HG02610 (cell line): Measurements from ENCODE around the gene SRGAP1.
"Not testable (repeated sequence)": the region's sequence is repeated elsewhere in the genome, so short reads cannot be mapped to it uniquely, and the experiment has no call there.

Experiments used
- ATAC-seq: cut with Tn5 transposase; IDR thresholded peaks from one replicate; pipeline ENCODE4 v1.9.1; 2021; ENCODE audit warnings: mild to moderate bottlenecking, moderate library complexity; ENCODE audit not compliant: unreplicated experiment

Gene SRGAP1

DNA sequence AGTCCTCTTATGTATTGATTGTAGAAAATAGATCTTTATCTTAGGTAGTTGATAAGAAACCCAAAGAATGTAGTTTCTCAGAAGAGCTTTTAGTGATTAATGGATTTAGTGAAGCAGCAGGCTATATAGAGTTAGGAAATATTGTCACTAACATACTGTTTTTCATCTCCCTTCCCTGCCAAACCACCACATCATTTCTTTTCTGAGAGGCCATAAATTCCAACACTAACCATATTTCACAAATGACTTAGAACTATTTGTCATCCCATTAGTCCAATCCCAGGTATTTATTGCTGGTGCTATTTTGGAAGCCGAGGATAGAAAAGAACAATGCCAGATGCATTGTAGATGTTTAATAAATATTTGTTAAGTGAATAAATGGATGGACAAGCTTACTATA lies 191.9 kb downstream of the SRGAP1 start:
- ATAC-seq: no peak

DNA sequence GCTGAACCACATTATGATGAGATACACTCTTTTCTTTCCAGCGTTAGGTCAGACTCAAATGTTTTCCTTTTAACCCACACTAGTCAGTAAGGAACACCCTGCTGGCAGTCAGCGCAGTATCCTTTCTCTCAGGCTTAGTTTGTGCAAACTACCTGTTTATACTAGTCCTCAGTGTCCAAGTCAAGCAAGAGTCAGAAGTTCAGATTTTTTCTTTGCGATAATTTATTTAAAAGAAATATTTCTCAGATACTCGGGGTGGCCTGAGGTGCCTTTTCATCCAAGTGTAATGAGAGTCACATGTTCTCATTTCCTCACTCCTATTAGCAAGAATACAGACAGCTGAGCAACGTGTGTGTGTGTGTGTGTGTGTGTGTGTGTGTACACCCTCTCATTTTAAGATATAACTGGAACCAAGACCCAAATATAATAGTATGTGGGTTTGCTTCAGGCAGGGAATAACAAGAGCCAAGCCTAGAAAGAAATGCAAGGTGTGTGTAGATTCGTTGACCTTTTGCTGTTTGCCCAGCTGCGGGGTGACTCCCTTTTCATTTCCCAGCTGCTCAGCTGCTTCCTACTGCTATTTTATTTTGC lies 194.9 kb downstream of the SRGAP1 start:
- ATAC-seq: no peak

DNA sequence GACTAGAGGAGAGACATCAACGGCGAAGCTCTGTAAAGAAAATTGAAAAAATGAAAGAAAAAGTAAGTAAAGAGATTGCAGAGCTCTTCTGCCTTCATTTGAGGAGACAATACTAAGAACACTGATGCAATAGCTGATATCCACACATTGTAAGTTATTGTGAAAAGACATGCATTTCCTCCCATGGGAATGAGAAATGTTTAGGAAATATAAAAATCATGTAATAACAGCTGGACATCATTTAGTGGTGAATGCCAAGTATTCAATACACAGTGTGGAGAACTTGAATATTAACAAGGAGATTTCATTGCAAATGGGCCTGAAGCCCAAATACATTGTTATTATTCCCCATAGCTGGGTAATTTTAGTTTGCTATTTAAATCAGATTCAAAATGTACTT lies 198.4 kb downstream of the SRGAP1 start:
- ATAC-seq: no peak

DNA sequence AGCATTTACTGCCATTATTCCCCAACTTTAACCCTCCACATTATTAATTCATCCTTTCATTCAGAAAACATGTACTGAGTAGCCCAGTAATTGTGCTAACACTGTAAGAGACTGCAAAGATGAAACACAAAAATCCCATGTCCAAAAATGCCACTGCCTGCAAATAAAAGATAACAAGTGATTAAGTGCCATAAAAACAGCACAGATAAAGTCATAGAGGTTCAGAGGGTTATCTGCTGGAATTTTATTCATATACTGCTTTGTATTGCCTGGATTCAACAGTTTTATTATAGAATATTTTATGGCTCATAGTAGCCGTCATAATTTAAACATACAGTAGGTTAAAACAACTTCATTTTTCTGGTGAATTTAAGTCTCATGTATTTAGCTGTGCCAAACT lies 199.7 kb downstream of the SRGAP1 start:
- no peak for ATAC-seq

DNA sequence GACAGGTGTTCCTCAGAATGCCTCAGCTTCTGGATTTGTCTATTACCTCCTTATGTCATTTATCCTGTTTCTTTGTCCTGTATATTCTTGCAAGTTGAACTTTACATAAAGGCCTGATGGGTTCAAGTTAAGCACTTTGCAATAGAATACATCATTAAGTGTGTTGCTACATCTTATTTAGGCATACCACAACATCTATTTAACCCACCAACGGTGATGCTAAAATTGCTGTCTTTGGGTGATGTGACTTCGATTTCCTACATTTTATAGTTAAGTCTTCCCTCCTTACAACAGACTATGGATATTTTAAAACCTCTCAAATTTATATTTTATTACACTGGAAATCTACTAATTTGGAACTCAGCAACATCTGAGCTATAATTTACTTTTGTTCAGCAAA lies 206.6 kb downstream of the SRGAP1 start:
- ATAC-seq: no peak

DNA sequence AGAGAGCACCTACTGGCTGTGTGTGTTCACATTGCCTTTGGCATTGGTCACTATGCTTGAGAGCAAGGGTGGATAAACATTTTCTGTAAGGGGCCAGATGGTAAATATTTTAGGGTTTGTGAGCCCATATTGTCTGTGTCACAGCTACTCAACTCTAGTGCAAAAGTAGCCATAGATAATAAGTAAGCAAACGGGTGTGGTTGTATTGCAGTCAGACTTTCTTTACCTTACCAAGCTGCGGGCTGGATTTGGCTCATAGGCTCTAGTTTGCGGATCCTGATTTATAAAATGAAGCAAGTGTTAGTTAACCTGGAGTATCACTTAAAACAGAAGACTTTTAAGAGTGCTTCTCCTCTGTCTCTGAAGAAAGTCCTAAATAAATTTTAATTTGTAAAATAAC lies 208.6 kb downstream of the SRGAP1 start:
- no peak for ATAC-seq

DNA sequence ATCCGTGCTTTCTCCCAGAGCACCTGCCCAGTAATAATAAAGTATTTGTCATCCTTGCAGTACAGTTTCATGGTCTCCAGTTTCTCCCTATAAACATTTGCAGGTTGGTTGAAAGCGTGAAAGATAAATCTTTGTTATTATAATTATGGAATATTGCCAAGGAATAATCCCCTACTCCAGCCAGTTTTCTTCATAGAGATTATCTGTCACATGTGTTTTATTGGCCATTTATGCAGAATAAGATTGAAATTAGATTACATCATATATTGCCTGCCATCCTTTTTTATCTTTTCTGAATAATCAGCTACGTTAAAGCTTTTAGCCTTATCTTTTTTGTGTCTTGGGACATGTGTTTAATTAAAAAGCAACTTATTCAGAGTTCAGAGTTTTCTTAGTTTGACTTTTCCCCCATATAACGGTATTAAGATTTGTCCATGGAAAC lies 209.6 kb downstream of the SRGAP1 start:
- ATAC-seq: no peak

DNA sequence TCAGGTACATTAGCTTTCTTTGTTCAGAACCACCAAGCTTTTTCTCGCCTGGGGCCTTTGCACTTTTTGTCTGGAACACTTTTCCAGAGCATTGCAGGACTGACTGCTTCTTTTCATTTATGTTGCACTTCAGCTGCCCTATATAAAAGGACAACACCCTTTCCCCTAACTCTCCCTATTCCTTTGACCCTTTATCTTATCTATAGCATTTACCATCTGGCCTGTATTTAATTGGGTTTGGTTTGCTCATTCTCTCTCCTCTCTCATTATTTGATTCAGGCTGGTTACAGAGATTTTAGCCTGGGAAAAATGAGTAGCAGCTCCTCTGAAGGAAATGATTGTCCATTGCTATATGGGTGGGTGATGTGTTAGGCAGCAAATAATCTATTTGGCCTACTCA lies 212.2 kb downstream of the SRGAP1 start:
- no peak for ATAC-seq

DNA sequence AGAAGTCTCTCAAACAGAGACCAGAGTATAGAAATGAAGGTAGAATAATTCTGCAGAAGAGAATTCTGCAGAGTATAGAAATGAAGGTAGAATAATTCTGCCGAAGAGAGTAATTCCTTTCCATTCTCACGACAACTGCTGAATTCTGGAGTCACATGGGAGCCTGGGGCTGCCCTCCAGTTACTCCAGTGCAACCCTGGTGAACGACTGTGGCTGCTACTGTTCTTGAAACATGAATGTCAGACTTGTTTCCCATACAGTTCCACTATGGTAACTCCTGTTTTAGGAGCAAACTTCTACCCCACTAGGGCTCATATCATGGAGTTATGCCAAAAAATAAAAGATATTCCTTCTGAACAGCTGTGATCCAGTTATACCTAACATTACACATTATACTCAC lies 213.2 kb downstream of the SRGAP1 start:
- ATAC-seq: no peak

DNA sequence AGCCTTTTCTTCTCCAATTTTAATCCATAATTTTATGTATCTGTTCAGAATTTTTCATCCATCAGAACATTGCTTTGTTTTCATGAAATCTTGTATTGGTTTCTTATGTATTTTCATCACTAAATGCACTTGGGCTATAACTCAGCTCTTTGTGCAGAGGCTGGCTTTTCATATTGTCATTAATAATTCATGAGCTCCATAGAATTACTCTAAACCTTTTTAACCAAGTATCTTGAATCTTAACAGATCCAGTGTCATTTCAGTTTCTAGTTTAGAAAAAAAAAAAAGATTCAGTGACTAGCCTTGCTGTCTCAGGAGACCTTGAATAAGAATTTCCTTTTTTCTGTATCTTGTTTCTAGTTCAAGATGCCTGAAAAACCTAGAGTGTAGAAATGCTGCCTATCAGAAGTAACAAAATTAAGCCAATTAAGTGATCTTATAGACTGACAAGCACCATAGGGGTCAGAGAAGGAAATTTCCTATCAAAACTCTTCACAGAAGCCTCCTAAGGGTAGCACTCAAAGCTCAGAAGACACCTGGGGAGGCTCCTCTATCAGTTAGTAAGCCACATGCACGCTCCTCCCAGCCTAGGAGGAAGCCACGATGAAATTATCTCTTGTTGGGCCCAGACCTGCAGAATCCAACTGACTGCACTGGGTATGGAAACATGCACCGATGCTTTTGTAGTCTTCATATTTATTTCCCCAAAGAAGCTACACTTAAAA lies 214.2 kb downstream of the SRGAP1 start:
- no peak for ATAC-seq

DNA sequence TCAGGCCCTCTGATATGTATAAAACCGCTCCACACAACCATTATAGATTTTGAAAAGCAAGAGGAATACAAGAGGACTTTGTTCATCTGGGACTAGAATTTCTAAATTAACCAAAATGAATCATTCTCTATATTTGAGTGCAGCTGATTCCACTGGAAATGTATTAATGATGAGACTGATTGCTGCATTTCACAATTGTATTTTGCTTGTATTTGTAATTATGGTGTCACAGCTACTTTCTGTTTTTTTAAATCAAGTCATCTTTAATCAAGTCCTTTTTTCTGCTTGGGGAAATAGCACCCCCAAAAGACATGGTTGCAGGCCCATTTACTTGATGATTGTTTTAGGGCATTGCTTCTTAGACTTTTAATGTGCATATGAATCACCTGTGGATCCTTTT lies 215.2 kb downstream of the SRGAP1 start:
- ATAC-seq: no peak

DNA sequence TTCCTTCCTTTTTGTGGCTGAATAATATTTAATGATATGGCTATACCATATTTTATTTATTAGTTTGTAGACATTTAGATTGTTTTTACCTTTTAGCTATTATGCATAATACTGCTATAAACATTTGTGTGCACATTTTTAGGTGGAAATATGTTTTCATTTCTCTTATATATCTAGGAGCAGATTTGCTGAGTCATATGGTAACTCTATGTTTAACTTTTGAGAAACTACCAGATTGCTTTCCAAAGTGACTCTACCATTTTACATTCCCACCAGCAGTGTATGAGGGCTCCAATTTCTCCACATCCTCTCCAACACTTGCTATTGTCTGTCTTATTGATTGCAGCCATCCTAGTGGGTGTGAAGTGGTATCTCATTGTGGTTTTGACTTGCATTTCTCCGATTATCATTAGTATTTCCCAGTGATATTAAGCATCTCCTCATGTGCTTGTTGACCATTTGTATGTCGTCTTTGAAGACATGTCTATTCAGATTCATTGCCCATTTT lies 217.4 kb downstream of the SRGAP1 start:
- ATAC-seq: no peak

DNA sequence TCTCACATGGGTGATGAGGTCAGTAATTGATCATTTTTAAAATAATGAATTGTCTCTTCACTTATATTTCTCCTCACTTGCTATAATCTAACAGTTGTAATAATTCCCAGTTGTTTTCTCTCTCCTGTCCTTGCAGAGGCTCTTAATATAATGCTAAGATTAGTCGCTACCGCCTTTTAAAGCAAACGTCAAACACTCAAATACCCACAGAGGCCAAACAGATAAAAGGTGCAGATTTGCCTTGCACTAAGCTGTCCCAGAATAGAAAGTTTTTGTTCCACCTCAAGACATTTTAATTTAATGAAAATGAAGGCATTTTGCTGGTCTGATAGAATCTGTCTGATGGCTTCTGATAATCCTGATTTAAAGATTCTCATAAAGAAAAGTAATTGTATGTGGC lies 218.6 kb downstream of the SRGAP1 start:
- ATAC-seq: no peak

DNA sequence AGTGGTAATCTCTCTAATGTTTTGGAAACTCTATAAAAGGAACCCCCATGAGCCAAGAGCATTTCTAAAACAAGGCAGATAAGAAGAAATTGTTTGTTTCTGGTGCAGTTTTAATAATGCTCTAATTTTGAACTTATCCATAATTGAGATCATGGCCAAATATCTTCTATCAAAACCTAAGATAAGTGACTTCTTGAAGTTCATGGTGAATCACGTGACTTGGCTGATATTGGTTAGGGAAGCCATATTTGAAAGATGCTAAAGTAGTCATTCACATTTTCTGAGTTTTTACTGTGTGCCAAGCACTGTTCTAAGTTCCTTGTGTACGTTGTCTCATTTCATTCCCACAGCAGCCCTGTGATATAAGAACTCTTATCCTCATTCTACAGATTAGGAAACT lies 219.7 kb downstream of the SRGAP1 start:
- no peak for ATAC-seq

DNA sequence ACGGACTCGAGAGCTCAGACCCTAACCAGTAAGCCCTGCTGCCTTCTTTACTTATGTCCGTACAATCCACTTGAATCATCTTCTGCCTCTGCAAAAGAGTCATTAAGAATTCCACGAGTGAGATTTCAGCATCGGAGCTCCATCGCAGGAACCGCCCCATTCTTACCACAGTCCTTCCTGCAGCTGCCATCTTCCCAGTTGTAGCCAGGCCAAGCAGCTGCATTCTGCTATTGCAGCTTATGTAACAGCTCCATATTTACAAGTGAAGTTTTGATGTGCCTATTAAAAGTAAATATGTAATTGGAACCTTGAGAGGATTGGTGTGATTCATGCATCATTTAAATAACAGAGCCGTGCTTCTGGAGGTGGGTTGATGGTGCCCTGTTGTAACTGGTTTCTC lies 220.2 kb downstream of the SRGAP1 start:
- ATAC-seq: no peak

DNA sequence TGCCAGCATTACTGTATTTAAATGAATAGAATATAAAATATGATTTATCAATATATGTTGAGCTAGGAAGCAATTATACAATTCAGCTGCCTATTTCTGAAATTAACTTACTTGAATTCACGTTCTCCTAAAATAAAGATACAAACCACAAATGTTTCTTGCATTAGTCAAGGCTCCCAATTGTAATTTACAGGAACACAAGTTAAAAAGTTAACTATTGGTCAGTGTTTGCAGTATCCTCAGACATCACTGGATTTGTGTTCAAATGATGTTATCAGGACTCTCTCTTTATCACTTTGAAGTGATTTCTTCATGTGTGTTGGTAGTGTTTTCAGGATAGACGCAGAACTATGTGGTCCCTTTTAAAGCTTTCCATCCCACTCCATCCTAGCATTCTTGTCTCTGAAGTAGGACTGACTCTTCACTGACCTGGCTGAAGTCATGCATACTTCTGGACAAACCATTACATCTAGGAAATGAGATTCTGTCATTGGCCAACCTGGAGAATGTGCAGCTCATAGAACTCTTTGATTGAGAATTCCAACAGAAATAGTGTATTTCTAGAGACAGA lies 221.5 kb downstream of the SRGAP1 start:
- no peak for ATAC-seq

DNA sequence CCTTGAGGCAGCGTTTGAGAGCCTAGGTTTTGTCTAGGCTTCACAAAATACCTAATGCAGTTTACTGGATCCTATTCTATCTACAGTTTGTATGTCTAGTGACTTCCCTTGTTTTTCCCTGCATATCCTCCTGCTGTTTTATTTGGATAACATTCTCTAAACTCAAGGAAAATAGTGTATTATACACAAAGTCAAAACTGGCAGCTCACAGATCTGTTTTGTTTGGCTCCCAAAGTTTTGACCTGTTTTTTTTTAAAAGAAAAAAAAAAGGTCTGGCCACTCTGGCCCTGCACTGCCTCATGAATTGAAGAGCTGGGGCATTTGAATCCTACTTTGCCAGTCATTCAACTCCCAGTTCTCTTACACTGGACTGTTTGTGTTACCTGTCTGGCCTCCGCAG lies 222.3 kb downstream of the SRGAP1 start:
- no peak for ATAC-seq

DNA sequence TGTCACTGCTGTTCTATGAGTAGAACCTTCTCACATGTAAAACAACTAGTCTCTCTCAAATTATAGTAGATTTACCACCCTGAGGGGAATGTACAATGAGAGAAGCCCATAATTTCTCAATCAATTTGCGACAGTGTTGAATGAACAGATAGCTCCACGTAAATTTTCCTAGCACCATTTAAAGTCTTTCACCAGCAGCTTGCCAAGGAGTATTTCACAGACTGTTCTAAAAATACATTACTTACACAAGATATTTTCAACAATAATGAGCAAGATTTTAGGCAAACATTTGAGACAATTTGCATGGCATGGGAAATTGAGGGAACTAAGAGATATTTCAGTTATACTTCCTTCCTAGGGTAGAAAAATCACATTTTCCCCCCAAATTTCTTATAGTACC lies 226.0 kb downstream of the SRGAP1 start:
- ATAC-seq: no peak

DNA sequence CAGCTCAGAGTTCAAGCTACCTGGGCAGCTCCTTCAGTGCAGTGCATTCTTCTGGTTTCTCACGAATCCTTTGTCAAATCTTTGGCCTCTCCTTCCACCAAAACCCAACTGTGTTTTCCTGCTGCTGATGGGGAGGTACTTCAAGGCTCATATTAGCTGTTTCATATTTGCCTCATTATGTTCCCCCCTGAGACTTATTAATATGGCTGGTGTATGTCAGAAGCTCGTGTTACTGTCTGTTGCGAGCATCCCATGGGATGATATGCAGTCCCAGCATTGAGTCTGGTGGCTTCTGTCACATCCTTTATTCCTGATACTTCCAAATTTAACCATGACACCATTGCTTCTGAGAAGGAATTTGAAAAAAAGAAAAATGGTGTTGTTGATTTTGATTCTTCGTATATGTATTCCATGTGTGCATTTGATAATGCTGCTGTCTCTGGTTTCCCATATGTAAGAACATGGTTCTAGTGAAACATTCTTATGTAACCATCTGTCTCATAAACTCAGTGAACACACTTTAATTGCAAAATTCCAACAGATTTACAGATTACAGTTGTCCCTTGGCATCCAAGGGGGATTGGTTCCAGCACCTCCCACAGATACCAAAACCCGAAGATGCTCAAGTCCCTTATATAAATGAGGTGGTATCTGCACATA lies 228.5 kb downstream of the SRGAP1 start:
- ATAC-seq: no peak

DNA sequence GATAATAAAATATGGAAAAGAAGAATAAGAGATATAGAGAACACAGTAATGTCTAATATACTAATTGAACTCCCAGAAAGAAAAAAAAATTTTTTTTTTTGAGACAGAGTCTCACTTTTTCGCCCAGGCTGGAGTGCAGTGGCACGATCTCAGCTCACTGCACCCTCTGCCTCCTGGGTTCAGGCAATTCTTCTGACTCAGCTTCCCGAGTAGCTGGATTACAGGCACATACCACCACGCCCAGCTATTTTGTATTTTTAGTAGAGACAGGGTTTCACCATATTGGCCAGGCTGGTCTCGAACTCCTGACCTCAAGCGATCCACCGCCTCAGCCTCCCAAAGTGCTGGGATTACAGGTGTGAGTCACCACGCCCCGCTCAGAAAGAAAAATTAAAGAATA lies 232.1 kb downstream of the SRGAP1 start:
- not testable (repeated sequence) for ATAC-seq

DNA sequence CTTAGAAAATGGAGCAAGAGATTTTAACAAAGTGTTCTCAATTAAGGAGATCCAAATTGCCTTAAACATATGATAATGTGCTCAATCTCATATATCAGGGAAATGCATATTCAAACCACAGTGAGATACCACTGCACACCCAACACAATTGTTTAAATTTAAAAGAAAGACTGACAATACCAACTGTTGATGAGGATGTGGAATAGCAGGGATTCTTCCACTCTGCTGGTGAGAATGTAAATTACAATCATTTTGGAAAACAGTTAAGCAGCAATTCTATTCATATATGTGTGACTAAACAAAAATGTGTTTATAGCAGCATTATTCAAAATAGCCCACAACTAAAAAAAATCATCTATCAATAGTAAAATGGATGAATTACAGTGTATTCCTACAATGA lies 233.4 kb downstream of the SRGAP1 start:
- no peak for ATAC-seq
